ENCODE measurements around the gene FNDC3B.
"Not testable (repeated sequence)": the region's sequence is repeated elsewhere in the genome, so short reads cannot be mapped to it uniquely, and the experiment has no call there.

The FNDC3B gene

GRCh38 chr3:172039436-172040077 is at the start of gene FNDC3B:
TSS of gene FNDC3B (plus strand) at chr3:172039578. CDS start at chr3:172112480, 72,902 bp downstream.
- peak; percentile 85 for DNase-seq (ENCODE audit: low spot score)

GRCh38 chr3:171990239-171990638 is 49.1 kb upstream of the FNDC3B start:
- not testable (repeated sequence) for DNase-seq (ENCODE audit: low spot score)

GRCh38 chr3:171991166-171991565 is 48.2 kb upstream of the FNDC3B start:
- no peak for DNase-seq (ENCODE audit: low spot score)

GRCh38 chr3:171994646-171995428 is 44.5 kb upstream of the FNDC3B start:
- DNase-seq (ENCODE audit: low spot score): no peak

- DNase-seq (ENCODE audit: low spot score): no peak
Observed at GRCh38 chr3:171995486-171995885, 43.9 kb upstream of the FNDC3B start.

GRCh38 chr3:171996178-171996817 is 43.1 kb upstream of the FNDC3B start:
- no peak for DNase-seq (ENCODE audit: low spot score)

GRCh38 chr3:171998731-171999130 is 40.6 kb upstream of the FNDC3B start:
- not testable (repeated sequence) for DNase-seq (ENCODE audit: low spot score)

- not testable (repeated sequence) for DNase-seq (ENCODE audit: low spot score)
Observed at GRCh38 chr3:172001616-172002015, 37.8 kb upstream of the FNDC3B start.

GRCh38 chr3:172002512-172003078 is 36.8 kb upstream of the FNDC3B start:
- DNase-seq (ENCODE audit: low spot score): no peak

GRCh38 chr3:172003146-172003545 is 36.2 kb upstream of the FNDC3B start:
- DNase-seq (ENCODE audit: low spot score): no peak

GRCh38 chr3:172007065-172007370 is 32.4 kb upstream of the FNDC3B start:
- DNase-seq (ENCODE audit: low spot score): no peak

GRCh38 chr3:172009803-172010202 is 29.6 kb upstream of the FNDC3B start:
- no peak for DNase-seq (ENCODE audit: low spot score)

GRCh38 chr3:172012775-172013174 is 26.6 kb upstream of the FNDC3B start:
- DNase-seq (ENCODE audit: low spot score): no peak

GRCh38 chr3:172014145-172014544 is 25.2 kb upstream of the FNDC3B start:
- no peak for DNase-seq (ENCODE audit: low spot score)

GRCh38 chr3:172018364-172018763 is 21.0 kb upstream of the FNDC3B start:
- DNase-seq (ENCODE audit: low spot score): no peak

GRCh38 chr3:172020763-172021162 is 18.6 kb upstream of the FNDC3B start:
- DNase-seq (ENCODE audit: low spot score): no peak

GRCh38 chr3:172021164-172021563 is 18.2 kb upstream of the FNDC3B start:
- no peak for DNase-seq (ENCODE audit: low spot score)

- no peak for DNase-seq (ENCODE audit: low spot score)
Observed at GRCh38 chr3:172021859-172022258, 17.5 kb upstream of the FNDC3B start.

GRCh38 chr3:172023915-172024314 is 15.5 kb upstream of the FNDC3B start:
- no peak for DNase-seq (ENCODE audit: low spot score)

- no peak for DNase-seq (ENCODE audit: low spot score)
Observed at GRCh38 chr3:172024679-172025078, 14.7 kb upstream of the FNDC3B start.

GRCh38 chr3:172029425-172030098 is 9.8 kb upstream of the FNDC3B start:
- no peak for DNase-seq (ENCODE audit: low spot score)

- DNase-seq (ENCODE audit: low spot score): no peak
Observed at GRCh38 chr3:172030181-172030580, 9.2 kb upstream of the FNDC3B start.

All from hematopoietic multipotent progenitor cell treated with erythropoietin and hydrocortisone succinate and interleukin-3 and kit ligand, for 17 days (in vitro differentiated cells).